Neural cell (in vitro differentiated cells): ENCODE results near the gene GNAI1. TPM values are rescaled to one million over a fixed set of nuclear protein-coding genes. Genes with fewer than 3 reads are reported as not detected.

Source experiments
- H2AFZ ChIP-seq: fragments of 200-600, 300-800 bp; sonication (generic), shearing (Covaris generic); 2 replicates; pipeline ENCODE4 v1.6.0; 2014; ENCODE audit warnings: low read depth, mild to moderate bottlenecking, antibody characterized with exemption, low read length, moderate library complexity
- H3F3A ChIP-seq: fragments of 200-600 bp; shearing (Covaris generic); 2 replicates; pipeline ENCODE4 v1.6.1; 2016; ENCODE audit warnings: mild to moderate bottlenecking, moderate library complexity, mixed read lengths, antibody characterized with exemption, low read length; ENCODE audit not compliant: insufficient read depth, poor library complexity, severe bottlenecking
- H3K27ac ChIP-seq: fragments of 200-600, 300-800 bp; sonication (generic), shearing (Covaris generic); 2 replicates; pipeline ENCODE4 v1.5.1; 2014; ENCODE audit warnings: mild to moderate bottlenecking, low read length, moderate library complexity
- H3K27me3 ChIP-seq: fragments of 300-800, 200-600 bp; sonication (generic), shearing (Covaris generic); 2 replicates; pipeline ENCODE4 v1.6.0; 2014; ENCODE audit warnings: mild to moderate bottlenecking, low read depth, low read length, moderate library complexity; ENCODE audit not compliant: insufficient read depth
- H3K36me3 ChIP-seq: fragments of 300-800, 200-600 bp; sonication (generic), shearing (Covaris generic); 2 replicates; pipeline ENCODE4 v1.5.1; 2014; ENCODE audit warnings: mild to moderate bottlenecking, antibody characterized with exemption, low read length, moderate library complexity; ENCODE audit not compliant: insufficient read depth
- H3K4me2 ChIP-seq: fragments of 300-800, 200-600 bp; sonication (generic), shearing (Covaris generic); 2 replicates; pipeline ENCODE4 v1.6.0; 2014; ENCODE audit warnings: mild to moderate bottlenecking, low read length
- H3K4me3 ChIP-seq: fragments of 300-800, 200-600 bp; sonication (generic), shearing (Covaris generic); 2 replicates; pipeline ENCODE4 v1.5.1; 2014; ENCODE audit warnings: mild to moderate bottlenecking, low read length, moderate library complexity
- H3K79me2 ChIP-seq: fragments of 200-600 bp; shearing (Covaris generic); replicated peaks from 2 replicates; pipeline ENCODE4 v1.6.0; 2014; ENCODE audit warnings: mild to moderate bottlenecking, low read length, moderate library complexity; ENCODE audit not compliant: insufficient read depth
- H3K9ac ChIP-seq: fragments of 300-800, 200-600 bp; sonication (generic), shearing (Covaris generic); 2 replicates; pipeline ENCODE4 v1.6.1; 2016; ENCODE audit warnings: mild to moderate bottlenecking, low read length, mixed read lengths
- H3K9me2 ChIP-seq: fragments of 200-600 bp; shearing (Covaris generic); 2 replicates; pipeline ENCODE4 v1.6.1; 2016; ENCODE audit warnings: mild to moderate bottlenecking, low read length, mixed read lengths; ENCODE audit not compliant: insufficient read depth
- H3K9me3 ChIP-seq: fragments of 200-600, 300-800 bp; sonication (generic), shearing (Covaris generic); 2 replicates; pipeline ENCODE4 v1.6.1; 2016; ENCODE audit warnings: mild to moderate bottlenecking, mixed run types, low read length, moderate library complexity, mixed read lengths
- H4K20me1 ChIP-seq: fragments of 200-600 bp; shearing (Covaris generic); 2 replicates; pipeline ENCODE4 v1.6.1; 2016; ENCODE audit warnings: mild to moderate bottlenecking, mixed run types; ENCODE audit not compliant: insufficient read depth
- CTCF ChIP-seq: fragments of 450-650 bp; IDR thresholded peaks from 2 replicates; pipeline ENCODE4 v1.5.1; 2014; ENCODE audit warnings: antibody characterized with exemption, mild to moderate bottlenecking, moderate library complexity; ENCODE audit not compliant: poor library complexity, severe bottlenecking
- EP300 ChIP-seq: fragments of 450-650 bp; conservative IDR thresholded peaks from 2 replicates; pipeline ENCODE4 v1.6.1; 2014; ENCODE audit warnings: antibody characterized with exemption, mild to moderate bottlenecking, moderate library complexity; ENCODE audit not compliant: poor library complexity, severe bottlenecking
- EZH2 ChIP-seq: fragments of 200-600, 300-800 bp; shearing (Covaris generic), sonication (generic); IDR thresholded peaks from 2 replicates; pipeline ENCODE4 v1.6.1; 2014; ENCODE audit warnings: antibody characterized with exemption, low read length, borderline replicate concordance, mild to moderate bottlenecking; ENCODE audit not compliant: insufficient read depth, poor library complexity, severe bottlenecking
- MXI1 ChIP-seq: fragments of 450-650 bp; conservative IDR thresholded peaks from 2 replicates; pipeline ENCODE4 v1.6.1; 2014; ENCODE audit warnings: antibody characterized with exemption, mild to moderate bottlenecking; ENCODE audit not compliant: poor library complexity, severe bottlenecking
- POLR2AphosphoS5 ChIP-seq: IDR thresholded peaks from 2 replicates; pipeline ENCODE4 v1.6.1; 2012
- RAD21 ChIP-seq: fragments of 450-650 bp; conservative IDR thresholded peaks from 2 replicates; pipeline ENCODE4 v1.6.1; 2014; ENCODE audit warnings: antibody characterized with exemption, mild to moderate bottlenecking, moderate library complexity
- REST ChIP-seq: IDR thresholded peaks from 2 replicates; pipeline ENCODE4 v1.6.1; 2012; ENCODE audit warnings: borderline replicate concordance
- SMC3 ChIP-seq: fragments of 450-650 bp; conservative IDR thresholded peaks from 2 replicates; pipeline ENCODE4 v1.6.1; 2014; ENCODE audit warnings: antibody characterized with exemption, mild to moderate bottlenecking, moderate library complexity; ENCODE audit not compliant: poor library complexity
- TAF1 ChIP-seq: IDR thresholded peaks from 2 replicates; pipeline ENCODE4 v1.6.1; 2012; ENCODE audit warnings: low read depth
- polyA plus RNA-seq: library from polyadenylated mRNA; depleted of rRNA; stranded (reverse); fragments of >200 nt; gene quantifications from 2 replicates; pipeline ENCODE4 v1.2.3, GENCODE V29; 2014

Gene GNAI1
- polyA plus RNA-seq, 1 donor from 2014 or later = 69.3 TPM

DNA sequence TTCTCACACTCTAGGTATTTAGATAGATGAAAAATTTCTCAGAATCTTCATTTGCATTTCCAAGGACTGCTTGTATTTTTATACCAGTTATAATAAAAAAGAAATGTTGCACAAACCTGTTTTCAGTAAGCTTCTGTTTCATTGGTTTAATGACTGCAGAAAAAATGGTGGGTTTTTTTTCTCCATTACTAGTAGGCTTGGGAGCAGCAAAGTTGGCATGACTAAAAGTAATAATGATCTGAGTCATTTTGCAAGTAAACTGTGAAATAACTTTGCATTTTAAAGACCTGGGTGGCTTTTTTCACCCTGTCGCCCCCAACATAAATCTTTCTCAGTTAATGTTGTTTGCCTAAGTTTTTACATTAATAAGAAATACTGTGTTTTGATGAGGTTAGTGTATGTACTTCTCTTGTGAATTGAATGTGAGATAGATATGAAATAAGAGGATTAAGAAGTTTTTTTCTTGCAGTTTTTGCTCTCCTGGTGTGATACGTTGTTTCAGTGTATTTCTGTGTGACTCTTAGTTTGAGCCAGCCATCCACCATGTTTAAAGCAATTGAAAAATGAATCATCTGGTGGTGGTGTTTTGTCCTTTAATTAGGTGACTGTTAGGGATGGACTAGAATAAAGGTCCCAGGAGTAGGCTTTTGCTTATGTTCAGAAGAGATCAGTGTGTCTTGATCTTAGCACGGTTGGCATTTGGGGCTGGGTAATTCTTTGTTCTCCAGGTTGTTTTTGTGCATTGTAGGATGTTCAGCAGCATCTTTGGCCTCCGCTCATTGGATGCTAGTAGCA, 1.8 kb downstream of the GNAI1 start (continued):
- TF ChIP-seq EP300 = no peak
- no peak for TF ChIP-seq POLR2AphosphoS5

GRCh38 chr7:80137410-80137809, 2.8 kb downstream of the GNAI1 start:
- peaks cover 7% of the 10 kb centered on the region for H3F3A ChIP-seq
- no peaks in the 10 kb centered on the region for H3K9me3 ChIP-seq
- no peak overlapping the region for H3K9ac ChIP-seq
- no peak overlapping the region for H2AFZ ChIP-seq
- peak overlapping the region; percentile 45 for H3K4me2 ChIP-seq
- H3K36me3 ChIP-seq = no peaks in the 10 kb centered on the region
- peak overlapping the region; percentile 93 for H3K4me3 ChIP-seq
- no peaks in the 10 kb centered on the region for H3K9me2 ChIP-seq
- H3K27me3 ChIP-seq = no peaks in the 10 kb centered on the region
- H4K20me1 ChIP-seq = no peaks in the 10 kb centered on the region
- no peak overlapping the region for H3K27ac ChIP-seq
- peaks cover 50% of the 10 kb centered on the region for H3K79me2 ChIP-seq
- TF ChIP-seq POLR2AphosphoS5 = no peak
- no peak for TF ChIP-seq RAD21
- TF ChIP-seq EP300 = no peak
- TF ChIP-seq MXI1 = no peak
- TF ChIP-seq TAF1 = no peak
- no peak for TF ChIP-seq REST

GRCh38 chr7:80139236-80139635, 4.6 kb downstream of the GNAI1 start:
- no peak for TF ChIP-seq CTCF
- no peak for TF ChIP-seq MXI1
- TF ChIP-seq EZH2 = no peak
- TF ChIP-seq EP300 = no peak
- no peak for TF ChIP-seq REST
- TF ChIP-seq POLR2AphosphoS5 = no peak
- no peak for TF ChIP-seq TAF1
- no peak for TF ChIP-seq SMC3
- no peak for TF ChIP-seq RAD21
- Histone ChIP-seq H4K20me1 (no peaks in the 10 kb centered on the region), H3F3A (peaks cover 7% of the 10 kb centered on the region), H3K9me2 (no peaks in the 10 kb centered on the region), H3K36me3 (no peaks in the 10 kb centered on the region), H3K27ac (no peak overlapping the region), H3K9ac (no peak overlapping the region), H2AFZ (no peak overlapping the region), H3K4me2 (no peak overlapping the region), H3K27me3 (no peaks in the 10 kb centered on the region), H3K9me3 (no peaks in the 10 kb centered on the region), H3K4me3 (no peak overlapping the region), H3K79me2 (peaks cover 66% of the 10 kb centered on the region)
